Natural killer cell (primary cell): ENCODE data around the gene PRKN. TPM values are rescaled to one million over a fixed set of nuclear protein-coding genes. Genes with fewer than 3 reads are reported as not detected.
"Not testable (repeated sequence)": the region's sequence is repeated elsewhere in the genome, so short reads cannot be mapped to it uniquely, and the experiment has no call there.

Source experiments
- ATAC-seq, 3 donors: fragments of 150-1000 bp in 2 of 3; fragments of 200-7000 bp in 1 of 3; cut with Tn5 transposase; 1 replicate in 1 of 3; 2 replicates in 2 of 3; pipeline ENCODE4 v1.10.0; 2021; ENCODE audit warnings: mild to moderate bottlenecking in 2 of 3, moderate library complexity in 2 of 3
- DNase-seq, 2 donors: peaks; one replicate each; pipeline versions ENCODE4 v3.0.0 to v3.0.0-alpha.2; 2013 to 2021; ENCODE audit warnings: mixed read lengths in 1 of 2
- H3K27ac ChIP-seq: one replicate; pipeline ENCODE4 v1.5.1; 2013; ENCODE audit warnings: mild to moderate bottlenecking, low read length
- H3K27me3 ChIP-seq: one replicate; pipeline ENCODE4 v1.6.1; 2013; ENCODE audit warnings: low read length; ENCODE audit not compliant: control insufficient read depth, insufficient read depth
- H3K36me3 ChIP-seq: one replicate; pipeline ENCODE4 v1.6.1; 2013; ENCODE audit warnings: low read length; ENCODE audit not compliant: control insufficient read depth, insufficient read depth
- H3K4me1 ChIP-seq: one replicate; pipeline ENCODE4 v1.6.1; 2013; ENCODE audit warnings: low read length; ENCODE audit not compliant: control insufficient read depth, insufficient read depth
- H3K4me3 ChIP-seq: one replicate; pipeline ENCODE4 v1.5.1; 2013; ENCODE audit warnings: low read length
- H3K9me3 ChIP-seq: one replicate; pipeline ENCODE4 v1.6.1; 2013; ENCODE audit warnings: low read length; ENCODE audit not compliant: control insufficient read depth, insufficient read depth
- H3K27ac Mint-ChIP-seq, 2 donors: one replicate each; pipeline ENCODE4 v1.8.0; 2022; ENCODE audit warnings: mild to moderate bottlenecking in 2 of 2, mixed read lengths in 2 of 2, moderate library complexity in 1 of 2
- H3K27me3 Mint-ChIP-seq, 2 donors: one replicate each; pipeline ENCODE4 v1.8.0; 2022; ENCODE audit warnings: low read depth in 2 of 2, mixed read lengths in 2 of 2
- H3K36me3 Mint-ChIP-seq: one replicate; pipeline ENCODE4 v1.8.0; 2022; ENCODE audit warnings: mixed read lengths
- H3K4me1 Mint-ChIP-seq, 2 donors: one replicate each; pipeline ENCODE4 v1.8.0; 2022; ENCODE audit warnings: mixed read lengths in 2 of 2
- H3K4me3 Mint-ChIP-seq: one replicate; pipeline ENCODE4 v1.8.0; 2022; ENCODE audit warnings: mild to moderate bottlenecking, moderate library complexity, mixed read lengths
- H3K9me3 Mint-ChIP-seq, 2 donors: one replicate each; pipeline ENCODE4 v1.8.0; 2022; ENCODE audit warnings: mixed read lengths in 2 of 2
- WGBS: methylation state at CpG from one replicate; pipeline ENCODE4 v1.1.7; 2013; ENCODE audit warnings: missing lambda C conversion rate; ENCODE audit not compliant: insufficient coverage; 5-methylcytosine and 5-hydroxymethylcytosine counted together
- intact Hi-C: fragments of 100-400 bp; cut with micrococcal nuclease; formaldehyde crosslinking; loops from one replicate; pipeline ENCODE4 v1.14.2; 2022
- total RNA-seq, 4 donors: library from RNA; stranded (reverse); fragments of 120-200 nt in 1 of 4; gene quantifications; one replicate each; pipeline versions ENCODE4 v1.2.3 to v1.2.4, GENCODE V29; 2013 to 2022
- TF ChIP-seq, protein P1 (sequence below): fragments of 200-600 bp; IDR thresholded peaks from one replicate; pipeline ENCODE4 v1.8.0; 2022; ENCODE audit warnings: antibody characterized with exemption

The PRKN gene
- total RNA-seq, 3 donors from 2014 or later (not counting 1 experiment from before 2014, with no cell fraction given) = 1.4 to 1.9 (median 1.9) TPM

DNA sequence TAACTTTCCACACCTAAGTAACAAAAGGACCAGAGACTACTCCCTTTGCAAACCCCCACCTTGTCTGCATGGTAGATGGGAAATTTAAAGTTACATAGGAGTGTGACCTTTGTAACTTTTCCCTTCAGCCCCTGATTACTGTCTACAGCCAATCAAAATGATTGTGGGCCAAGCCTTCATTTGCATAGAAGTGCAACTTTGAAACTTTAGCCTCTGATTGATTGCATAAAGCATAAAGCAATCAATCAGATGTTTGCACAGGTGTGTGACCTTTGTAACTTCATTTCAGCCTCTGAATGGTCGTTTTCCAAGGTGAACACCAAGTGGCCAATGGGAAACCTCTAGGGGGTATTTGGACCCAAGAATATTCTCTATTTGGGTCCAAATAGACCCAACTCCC, 46.1 kb downstream of the PRKN start:
- Mint-ChIP-seq H3K4me1 (no peaks in the 10 kb centered on the region), H3K27me3 (no peaks in the 10 kb centered on the region), H3K9me3 (peaks cover 2 to 3% of the 10 kb centered on the region in 2 donors), H3K4me3 (no peak overlapping the region), H3K27ac (no peak overlapping the region), H3K36me3 (no peaks in the 10 kb centered on the region)
- DNase-seq (no peak), ATAC-seq (no peak)
- H3K9me3 ChIP-seq = no peaks in the 10 kb centered on the region
- TF ChIP-seq, protein P1, sequence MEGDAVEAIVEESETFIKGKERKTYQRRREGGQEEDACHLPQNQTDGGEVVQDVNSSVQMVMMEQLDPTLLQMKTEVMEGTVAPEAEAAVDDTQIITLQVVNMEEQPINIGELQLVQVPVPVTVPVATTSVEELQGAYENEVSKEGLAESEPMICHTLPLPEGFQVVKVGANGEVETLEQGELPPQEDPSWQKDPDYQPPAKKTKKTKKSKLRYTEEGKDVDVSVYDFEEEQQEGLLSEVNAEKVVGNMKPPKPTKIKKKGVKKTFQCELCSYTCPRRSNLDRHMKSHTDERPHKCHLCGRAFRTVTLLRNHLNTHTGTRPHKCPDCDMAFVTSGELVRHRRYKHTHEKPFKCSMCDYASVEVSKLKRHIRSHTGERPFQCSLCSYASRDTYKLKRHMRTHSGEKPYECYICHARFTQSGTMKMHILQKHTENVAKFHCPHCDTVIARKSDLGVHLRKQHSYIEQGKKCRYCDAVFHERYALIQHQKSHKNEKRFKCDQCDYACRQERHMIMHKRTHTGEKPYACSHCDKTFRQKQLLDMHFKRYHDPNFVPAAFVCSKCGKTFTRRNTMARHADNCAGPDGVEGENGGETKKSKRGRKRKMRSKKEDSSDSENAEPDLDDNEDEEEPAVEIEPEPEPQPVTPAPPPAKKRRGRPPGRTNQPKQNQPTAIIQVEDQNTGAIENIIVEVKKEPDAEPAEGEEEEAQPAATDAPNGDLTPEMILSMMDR = no peak
- H3K4me3 ChIP-seq = no peak overlapping the region
- no peaks in the 10 kb centered on the region for H3K4me1 ChIP-seq
- no peaks in the 10 kb centered on the region for H3K36me3 ChIP-seq
- intact Hi-C loops = no loop called here
- 67% methylated on average over 1 of the region's 1 CpG for WGBS
- no peaks in the 10 kb centered on the region for H3K27me3 ChIP-seq
- no peak overlapping the region for H3K27ac ChIP-seq

DNA sequence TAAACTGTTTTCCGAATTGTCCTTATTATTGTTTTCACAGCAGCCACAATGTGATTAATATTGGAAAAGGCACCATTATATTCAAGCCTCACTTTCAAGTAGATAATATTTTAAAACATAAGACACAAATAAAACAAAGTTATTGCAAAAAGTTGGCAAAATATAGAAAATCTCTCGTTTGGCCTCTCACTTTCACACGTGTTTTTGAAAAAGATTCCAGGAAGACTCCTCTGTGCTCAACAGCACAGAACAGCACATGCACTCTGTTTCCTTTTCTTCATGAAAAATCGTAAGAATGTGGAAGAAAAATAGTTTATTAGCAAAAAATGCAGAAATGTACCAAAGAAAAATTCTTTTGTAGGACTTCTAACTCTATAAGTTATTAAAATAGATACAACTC, 46.7 kb downstream of the PRKN start:
- ATAC-seq = no peak
- TF ChIP-seq, protein P1 = no peak
- no peaks in the 10 kb centered on the region for H3K36me3 Mint-ChIP-seq
- Histone ChIP-seq H3K4me1 (no peaks in the 10 kb centered on the region), H3K36me3 (no peaks in the 10 kb centered on the region), H3K27ac (no peak overlapping the region), H3K4me3 (no peak overlapping the region), H3K9me3 (no peaks in the 10 kb centered on the region), H3K27me3 (no peaks in the 10 kb centered on the region)
- no peak overlapping the region for H3K4me3 Mint-ChIP-seq
- peaks cover 2 to 3% of the 10 kb centered on the region in 2 donors for H3K9me3 Mint-ChIP-seq
- no peaks in the 10 kb centered on the region for H3K27me3 Mint-ChIP-seq
- 88% methylated on average over 2 of the region's 4 CpGs for WGBS
- intact Hi-C loops = no loop called here
- no peaks in the 10 kb centered on the region for H3K4me1 Mint-ChIP-seq
- no peak overlapping the region for H3K27ac Mint-ChIP-seq
- DNase-seq = no peak

DNA sequence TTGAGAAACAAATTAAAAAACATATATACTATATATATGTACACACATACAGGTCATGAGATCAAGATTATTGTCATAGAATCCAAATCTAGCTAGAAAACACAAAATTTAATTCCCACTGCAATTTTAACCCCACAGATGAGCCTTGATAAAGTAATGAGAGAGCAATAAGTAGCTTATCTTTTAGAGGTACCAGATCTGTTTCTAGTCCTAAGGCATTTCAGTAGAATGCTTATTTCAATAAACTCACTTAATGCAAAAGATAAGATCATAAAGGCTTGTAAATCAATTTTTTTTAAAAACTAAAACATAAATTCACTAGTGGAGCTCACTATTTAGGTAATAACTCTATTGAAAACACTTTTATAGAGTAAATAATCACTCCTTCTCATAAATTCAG, 47.2 kb downstream of the PRKN start:
- TF ChIP-seq, protein P1 = no peak
- H3K4me1 Mint-ChIP-seq = no peaks in the 10 kb centered on the region
- DNase-seq = no peak
- H3K36me3 Mint-ChIP-seq = no peaks in the 10 kb centered on the region
- Histone ChIP-seq H3K9me3 (no peaks in the 10 kb centered on the region), H3K27me3 (no peaks in the 10 kb centered on the region), H3K27ac (no peak overlapping the region), H3K36me3 (no peaks in the 10 kb centered on the region), H3K4me1 (no peaks in the 10 kb centered on the region), H3K4me3 (no peak overlapping the region)
- no peaks in the 10 kb centered on the region for H3K27me3 Mint-ChIP-seq
- intact Hi-C loops = no loop called here
- H3K27ac Mint-ChIP-seq = no peak overlapping the region
- no peak overlapping the region for H3K4me3 Mint-ChIP-seq
- H3K9me3 Mint-ChIP-seq = peaks cover 2 to 3% of the 10 kb centered on the region in 2 donors
- ATAC-seq = no peak

DNA sequence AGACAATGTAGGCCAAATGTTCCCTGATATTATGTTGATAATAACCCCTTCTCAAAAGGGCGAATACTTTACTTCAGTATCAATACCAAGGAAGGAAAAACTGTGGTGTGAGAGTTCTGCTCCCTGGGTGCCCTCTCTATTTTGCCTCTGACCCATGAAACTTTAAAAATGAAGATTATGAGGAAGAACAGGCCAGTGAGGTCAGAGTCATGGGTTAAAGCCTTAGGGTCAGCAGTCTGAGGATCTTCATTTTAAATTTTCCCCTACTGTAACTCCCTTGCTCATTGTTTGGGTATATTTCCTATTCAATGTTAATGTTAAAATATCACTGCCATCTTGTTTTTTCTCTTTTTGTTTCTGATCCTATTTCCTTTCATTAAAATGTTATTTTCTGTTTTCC, 47.9 kb downstream of the PRKN start:
- Mint-ChIP-seq H3K36me3 (no peaks in the 10 kb centered on the region), H3K27ac (no peak overlapping the region), H3K4me3 (no peak overlapping the region), H3K9me3 (peaks cover 4 to 5% of the 10 kb centered on the region in 2 donors), H3K4me1 (no peaks in the 10 kb centered on the region), H3K27me3 (no peaks in the 10 kb centered on the region)
- no peak overlapping the region for H3K4me3 ChIP-seq
- no peaks in the 10 kb centered on the region for H3K4me1 ChIP-seq
- no peaks in the 10 kb centered on the region for H3K9me3 ChIP-seq
- intact Hi-C loops = no loop called here
- TF ChIP-seq, protein P1 = no peak
- no peaks in the 10 kb centered on the region for H3K27me3 ChIP-seq
- no peaks in the 10 kb centered on the region for H3K36me3 ChIP-seq
- ATAC-seq (no peak), DNase-seq (no peak)
- WGBS = no CpG with 5 or more reads among the region's 1 CpG
- no peak overlapping the region for H3K27ac ChIP-seq

DNA sequence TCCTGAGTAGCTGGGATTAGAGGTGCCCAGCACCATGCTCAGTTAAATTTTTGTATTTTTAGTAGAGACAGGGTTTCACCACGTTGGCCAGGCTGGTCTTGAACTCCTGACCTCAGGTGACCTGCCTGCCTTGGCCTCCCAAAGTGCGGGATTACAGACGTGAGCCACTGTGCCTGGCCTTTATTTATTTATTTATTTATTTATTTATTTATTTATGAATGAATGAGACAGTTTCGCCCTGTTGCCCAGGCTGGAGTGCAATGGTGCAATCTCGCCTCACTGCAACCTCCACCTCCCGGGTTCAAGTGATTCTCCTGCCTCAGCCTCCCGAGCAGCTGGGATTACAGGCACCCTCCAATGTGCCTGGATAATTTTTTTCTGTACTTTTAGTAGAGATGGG, 48.7 kb downstream of the PRKN start:
- DNase-seq, H3K36me3 ChIP-seq, H3K4me3 Mint-ChIP-seq, H3K27ac Mint-ChIP-seq, ATAC-seq, H3K4me1 Mint-ChIP-seq, H3K36me3 Mint-ChIP-seq, H3K27me3 Mint-ChIP-seq, H3K9me3 Mint-ChIP-seq, H3K4me3 ChIP-seq, H3K9me3 ChIP-seq, H3K27me3 ChIP-seq, H3K27ac ChIP-seq, intact Hi-C loops, H3K4me1 ChIP-seq: not testable (repeated sequence)
- WGBS = 88% methylated on average over 5 of the region's 7 CpGs
